ENCODE results near the gene TSPAN4. TPM values are rescaled to one million over a fixed set of nuclear protein-coding genes. Genes with fewer than 3 reads are reported as not detected.

TSPAN4 gene
- total and polyA plus RNA-seq, 2 of the 13 experiments (the other 11 are each of a cell fraction or from before 2014, with no cell fraction given) = 31.7 to 68.3 TPM

- no peak for TF ChIP-seq ZNF605 (CRISPR knock-in tag; IDR thresholded peaks at IDR 0.05)
- peak; percentile 40; the same call in 1 of the 2 replicates for TF ChIP-seq ZFP82 (CRISPR knock-in tag; IDR thresholded peaks at IDR 0.05; ENCODE audit: borderline replicate concordance)
- no peak for TF ChIP-seq NFIB (CRISPR knock-in tag; IDR thresholded peaks at IDR 0.05; ENCODE audit: borderline replicate concordance)
- TF ChIP-seq GZF1 (CRISPR knock-in tag; IDR thresholded peaks at IDR 0.05) = 0 out of 2 replicates have a peak, but pooled peaks have one; percentile 40
- no peak; the same call in 1 of the 2 replicates for TF ChIP-seq POLR2G (IDR thresholded peaks at IDR 0.05; ENCODE audit: low read depth, low read length)
- no peak for TF ChIP-seq NR2F2 (IDR thresholded peaks at IDR 0.05; ENCODE audit: borderline replicate concordance, low read depth)
- 0 out of 2 replicates have a peak, but pooled peaks have one; percentile 14 for TF ChIP-seq FOXJ3 (CRISPR knock-in tag; IDR thresholded peaks at IDR 0.05; ENCODE audit: borderline replicate concordance)
- TF ChIP-seq NKX3-1 (CRISPR knock-in tag; IDR thresholded peaks at IDR 0.05) = no peak
Measured at GRCh38 chr11:819943-820649, 22.6 kb upstream of the TSPAN4 start (continued).

- H3K4me3 ChIP-seq (replicated peaks in 1 of 3; ENCODE audit: insufficient read depth in 1 of 3, low read depth in 2 of 3, low read length in 3 of 3) = peak overlapping the region; percentile 80 to 98 (median 94)
- BruUV-seq (replicated peaks) = no TSS peak
- H3K27me3 ChIP-seq (ENCODE audit: control insufficient read depth in 1 of 2, insufficient read depth in 2 of 2, low read length in 2 of 2) = no peaks in the 10 kb centered on the region; a peak in 1 of 5 replicates
- peak overlapping the region; percentile 92 for H3K27ac ChIP-seq (ENCODE audit: extremely low read length, insufficient read depth, low read length)
- ChIA-PET CTCF (ENCODE audit: low intra/inter-chr PET ratio, low total read pairs) (no interaction called here), POLR2A (interaction anchor here (1.6 to 9.2 kb wide), 10 partner anchors 8 to 245 kb away, joined by 8 to 264 read pairs (median 24); partner anchors contain the start of genes CD151, CRACR2B, EPS8L2 and PHRF1)
- FAIRE-seq (peak; percentile 8), DNase-seq (ENCODE audit: low spot score) (peak; percentile 70), ATAC-seq (peak; percentile 32)
- H2AFZ ChIP-seq (ENCODE audit: low read length) = no peak overlapping the region
- peak overlapping the region; percentile 98 for H3K4me2 ChIP-seq (ENCODE audit: low read depth, low read length)
- H3K4me1 ChIP-seq (ENCODE audit: insufficient read depth, low read length) = peaks cover 35% of the 10 kb centered on the region
- 44% methylated on average over 3 of the region's 11 CpGs for WGBS (ENCODE audit: low lambda C conversion rate)
- intact Hi-C loops (cut with micrococcal nuclease; ENCODE audit: unreplicated experiment) (no loop called here), in situ Hi-C loops (cut with HindIII; ENCODE audit: extremely low pct_ligation_motif_present, low pct_unique_long_range_greater_than_20kb) (no loop called here)
- peaks cover 8 to 22% of the 10 kb centered on the region in 2 experiments; a peak in 4 of 5 replicates for H3K36me3 ChIP-seq (replicated peaks in 1 of 2; ENCODE audit: control insufficient read depth in 1 of 2, insufficient read depth in 2 of 2, low read length in 2 of 2)
- peak overlapping the region; percentile 92 for H3K9ac ChIP-seq (ENCODE audit: insufficient read depth, low read depth, low read length)
- H4K20me1 ChIP-seq (ENCODE audit: insufficient read depth, low read length) = peaks cover 20% of the 10 kb centered on the region
- peaks cover 20% of the 10 kb centered on the region for H3K79me2 ChIP-seq (ENCODE audit: insufficient read depth, low read length)
- H3K9me3 ChIP-seq (ENCODE audit: low read length) = no peaks in the 10 kb centered on the region
- TF ChIP-seq ZNF335 (CRISPR knock-in tag; IDR thresholded peaks at IDR 0.05) (no peak), SKI (IDR thresholded peaks at IDR 0.05; ENCODE audit: partially characterized antibody) (peak; percentile 49), RXRB (CRISPR knock-in tag; IDR thresholded peaks at IDR 0.05; ENCODE audit: borderline replicate concordance) (0 out of 2 replicates have a peak, but pooled peaks have one; percentile 18), RXRA (CRISPR knock-in tag; IDR thresholded peaks at IDR 0.05) (peak; percentile 77), ZNF251 (CRISPR knock-in tag; IDR thresholded peaks at IDR 0.05) (no peak), ARID4A (CRISPR knock-in tag; IDR thresholded peaks at IDR 0.05; ENCODE audit: borderline replicate concordance) (peak; percentile 15; the same call in 1 of the 2 replicates), ATRX (CRISPR knock-in tag; IDR thresholded peaks at IDR 0.05; ENCODE audit: borderline replicate concordance) (no peak), ZNF296 (CRISPR knock-in tag; conservative IDR thresholded peaks at IDR 0.05) (no peak), HNRNPL (IDR thresholded peaks at IDR 0.05; ENCODE audit: low read depth, low read length) (peak; percentile 93), RARA (CRISPR knock-in tag; IDR thresholded peaks at IDR 0.05) (peak; percentile 49; the same call in 1 of the 2 replicates)
Measured at GRCh38 chr11:820655-821511, 21.8 kb upstream of the TSPAN4 start.
